Osteoblast (primary cell): ENCODE measurements around the gene FOXG1. TPM values are rescaled to one million over a fixed set of nuclear protein-coding genes. Genes with fewer than 3 reads are reported as not detected.

Experiments
- DNase-seq: peaks from one replicate; pipeline ENCODE4 v3.0.0; 2011; ENCODE audit warnings: low spot score, mixed read lengths; ENCODE audit not compliant: insufficient read length; ENCODE audit errors: missing footprints
- H2AFZ ChIP-seq: 2 replicates; pipeline ENCODE4 v1.6.0; 2011; ENCODE audit warnings: mild to moderate bottlenecking, low read length
- H3K27ac ChIP-seq: 2 replicates; pipeline ENCODE4 v1.5.1; 2011; ENCODE audit warnings: mild to moderate bottlenecking, low read depth, low read length, moderate library complexity
- H3K27me3 ChIP-seq: 2 replicates; pipeline ENCODE4 v1.6.0; 2012; ENCODE audit warnings: mild to moderate bottlenecking, control low read depth, inconsistent platforms, low read length, moderate library complexity; ENCODE audit not compliant: insufficient read depth
- H3K36me3 ChIP-seq: 2 replicates; pipeline ENCODE4 v1.5.1; 2011; ENCODE audit warnings: mild to moderate bottlenecking, low read length, control low read depth, moderate library complexity; ENCODE audit not compliant: insufficient read depth
- H3K4me1 ChIP-seq: 2 replicates; pipeline ENCODE4 v1.5.1; 2011; ENCODE audit warnings: mild to moderate bottlenecking, low read length, control low read depth, moderate library complexity; ENCODE audit not compliant: insufficient read depth
- H3K4me2 ChIP-seq: 2 replicates; pipeline ENCODE4 v1.6.0; 2011; ENCODE audit warnings: mild to moderate bottlenecking, low read length; ENCODE audit not compliant: insufficient read depth
- H3K4me3 ChIP-seq: fragments of 200-600 bp; sonication (generic); 3 replicates; pipeline ENCODE4 v1.5.1; 2012; ENCODE audit warnings: mild to moderate bottlenecking, low read length, inconsistent platforms; ENCODE audit not compliant: insufficient read depth
- H3K79me2 ChIP-seq: 2 replicates; pipeline ENCODE4 v1.6.0; 2012; ENCODE audit warnings: mild to moderate bottlenecking, low read length, control low read depth, inconsistent platforms; ENCODE audit not compliant: insufficient read depth
- H3K9me3 ChIP-seq: 2 replicates; pipeline ENCODE4 v1.5.1; 2011; ENCODE audit warnings: low read depth, low read length, control low read depth
- H4K20me1 ChIP-seq: 2 replicates; pipeline ENCODE4 v1.6.0; 2012; ENCODE audit warnings: mild to moderate bottlenecking, low read length, control low read depth; ENCODE audit not compliant: insufficient read depth
- CTCF ChIP-seq: IDR thresholded peaks from 2 replicates; pipeline ENCODE4 v1.5.1; 2011; ENCODE audit warnings: mild to moderate bottlenecking, low read depth, low read length, moderate library complexity; ENCODE audit errors: extremely low read depth
- total RNA-seq: library from RNA; depleted of rRNA; stranded (reverse); fragments of >200 nt; gene quantifications from 2 replicates; pipeline ENCODE4 v1.2.3, GENCODE V29; 2012

FOXG1 gene
- total RNA-seq, 1 donor = not detected

GRCh38 chr14:28770061-28770460 is 3.5 kb downstream of the FOXG1 start:
- Histone ChIP-seq H3K4me3 (no peak overlapping the region), H3K79me2 (no peaks in the 10 kb centered on the region), H2AFZ (no peak overlapping the region), H3K27ac (no peak overlapping the region), H3K4me2 (no peak overlapping the region), H3K9me3 (no peaks in the 10 kb centered on the region), H3K36me3 (no peaks in the 10 kb centered on the region), H3K27me3 (peaks cover 84% of the 10 kb centered on the region), H4K20me1 (no peaks in the 10 kb centered on the region), H3K4me1 (no peaks in the 10 kb centered on the region)
- DNase-seq = no peak
- no peak for TF ChIP-seq CTCF

- no peaks in the 10 kb centered on the region for H4K20me1 ChIP-seq
- H3K4me3 ChIP-seq = no peak overlapping the region
- H3K79me2 ChIP-seq = no peaks in the 10 kb centered on the region
- no peaks in the 10 kb centered on the region for H3K4me1 ChIP-seq
- TF ChIP-seq CTCF = no peak
- H3K36me3 ChIP-seq = no peaks in the 10 kb centered on the region
- no peak overlapping the region for H3K4me2 ChIP-seq
- no peak overlapping the region for H3K27ac ChIP-seq
- DNase-seq = no peak
- H2AFZ ChIP-seq = no peak overlapping the region
- peaks cover 83% of the 10 kb centered on the region for H3K27me3 ChIP-seq
- H3K9me3 ChIP-seq = no peaks in the 10 kb centered on the region
Observed at GRCh38 chr14:28770630-28771029, 4.0 kb downstream of the FOXG1 start.

GRCh38 chr14:28771168-28771567 is 4.6 kb downstream of the FOXG1 start:
- no peak for DNase-seq
- Histone ChIP-seq H3K27ac (no peak overlapping the region), H3K4me1 (no peaks in the 10 kb centered on the region), H3K9me3 (no peaks in the 10 kb centered on the region), H2AFZ (no peak overlapping the region), H4K20me1 (no peaks in the 10 kb centered on the region), H3K36me3 (no peaks in the 10 kb centered on the region), H3K27me3 (peaks cover 83% of the 10 kb centered on the region), H3K79me2 (no peaks in the 10 kb centered on the region), H3K4me2 (no peak overlapping the region), H3K4me3 (no peak overlapping the region)
- no peak for TF ChIP-seq CTCF

GRCh38 chr14:28772613-28773012 is 6.0 kb downstream of the FOXG1 start:
- Histone ChIP-seq H3K27me3 (peaks cover 96% of the 10 kb centered on the region), H3K4me1 (no peaks in the 10 kb centered on the region), H3K4me3 (no peak overlapping the region), H3K27ac (no peak overlapping the region), H2AFZ (no peak overlapping the region), H3K4me2 (no peak overlapping the region), H3K9me3 (no peaks in the 10 kb centered on the region), H4K20me1 (no peaks in the 10 kb centered on the region), H3K36me3 (no peaks in the 10 kb centered on the region), H3K79me2 (no peaks in the 10 kb centered on the region)
- no peak for TF ChIP-seq CTCF
- no peak for DNase-seq
